HCT116 (cell line): Measurements from ENCODE around the gene LMBR1. TPM values are rescaled to one million over a fixed set of nuclear protein-coding genes. Genes with fewer than 3 reads are reported as not detected.

Source experiments
- ATAC-seq: fragments of 200-7000 bp; cut with Tn5 transposase; 2 replicates; pipeline ENCODE4 v1.9.1; 2020; ENCODE audit warnings: mild to moderate bottlenecking, moderate library complexity
- BruUV-seq: library from RNA; stranded (reverse); fragments of 400-500 nt; replicated peaks from 2 replicates; lab custom pipeline; 2021; lab: Mats Ljungman, UMichigan
- CTCF ChIA-PET: fragments of 300-600 bp; sonication (Branson Sonifier 250); formaldehyde crosslinking; loops from one replicate; lab custom pipeline; 2021; ENCODE audit warnings: antibody characterized with exemption; lab: Charles Lee
- POLR2A ChIA-PET: fragments of 300-600, 350-600 bp; sonication (Branson Sonifier 250); formaldehyde crosslinking; loops from one replicate; lab custom pipeline; 2021; ENCODE audit warnings: antibody characterized with exemption; lab: Charles Lee
- RAD21 ChIA-PET, 2 experiments: fragments of 300-600 bp; sonication (Branson Sonifier 250); formaldehyde crosslinking; loops; one replicate each; lab custom pipeline; 2023; ENCODE audit warnings: low total read pairs in 2 of 2; ENCODE audit not compliant: uncharacterized antibody in 2 of 2, unreplicated experiment in 2 of 2, low non-redundant PET in 1 of 2; lab: Charles Lee
- DNase-seq: peaks from one replicate; pipeline ENCODE4 v3.0.0-alpha.2; 2010; ENCODE audit warnings: low read depth, low spot score
- H2AFZ ChIP-seq: fragments of 200-600 bp; shearing (Covaris generic), sonication (generic); 2 replicates; pipeline ENCODE4 v1.6.1; 2017; ENCODE audit warnings: low read depth, mixed run types, mixed read lengths, antibody characterized with exemption, low read length; ENCODE audit not compliant: poor library complexity, severe bottlenecking
- H3K27ac ChIP-seq: 2 replicates; pipeline ENCODE4 v1.5.1; 2012; ENCODE audit warnings: low read depth, low read length
- H3K27me3 ChIP-seq: fragments of 200-600 bp; sonication (generic); 2 replicates; pipeline ENCODE4 v1.6.1; 2016; ENCODE audit warnings: mixed run types, low read length, mixed read lengths; ENCODE audit not compliant: insufficient read depth
- H3K36me3 ChIP-seq, 2 experiments: fragments of 200-500 bp in 1 of 2; fragments of 200-600 bp in 1 of 2; sonication (Bioruptor generic) in 1 of 2; sonication (generic) in 1 of 2; 2 replicates each; pipeline versions ENCODE4 v1.5.1 to v1.6.1; 2014 to 2016; ENCODE audit warnings: low read length in 2 of 2, inconsistent platforms in 1 of 2, mixed read lengths in 1 of 2, mixed run types in 1 of 2; ENCODE audit not compliant: insufficient read depth in 2 of 2, control insufficient read depth in 1 of 2
- H3K4me1 ChIP-seq, 2 experiments: fragments of 200-600 bp in 1 of 2; sonication (generic) in 1 of 2; 2 replicates each; pipeline versions ENCODE4 v1.5.1 to v1.6.1; 2012 to 2017; ENCODE audit warnings: low read length in 2 of 2, inconsistent platforms in 1 of 2, mild to moderate bottlenecking in 1 of 2, mixed read lengths in 1 of 2, mixed run types in 1 of 2, moderate library complexity in 1 of 2; ENCODE audit not compliant: insufficient read depth in 2 of 2, control insufficient read depth in 1 of 2
- H3K4me2 ChIP-seq: fragments of 200-600 bp; sonication (generic); 2 replicates; pipeline ENCODE4 v1.6.1; 2017; ENCODE audit warnings: mixed run types, low read length, mixed read lengths
- H3K4me3 ChIP-seq, 2 experiments: fragments of 200-600 bp in 1 of 2; sonication (generic) in 1 of 2; replicated peaks in 1 of 2; 2 replicates each; pipeline ENCODE4 v1.5.1; 2011 to 2016; ENCODE audit warnings: low read length in 2 of 2, control low read depth in 1 of 2, low read depth in 1 of 2, mild to moderate bottlenecking in 1 of 2, mixed read lengths in 1 of 2, mixed run types in 1 of 2
- H3K79me2 ChIP-seq: fragments of 200-600 bp; sonication (generic); 2 replicates; pipeline ENCODE4 v1.6.1; 2017; ENCODE audit warnings: mild to moderate bottlenecking, mixed run types, low read length, moderate library complexity, mixed read lengths; ENCODE audit not compliant: insufficient read depth
- H3K9ac ChIP-seq: fragments of 200-600 bp; sonication (generic); 2 replicates; pipeline ENCODE4 v1.6.1; 2016; ENCODE audit warnings: low read length, mixed read lengths
- H3K9me2 ChIP-seq: fragments of 200-600 bp; sonication (generic), shearing (Covaris generic); 2 replicates; pipeline ENCODE4 v1.6.1; 2017; ENCODE audit warnings: mixed run types, mild to moderate bottlenecking, moderate library complexity; ENCODE audit not compliant: insufficient read depth
- H3K9me3 ChIP-seq, 2 experiments: fragments of 200-500 bp in 1 of 2; fragments of 200-600 bp in 1 of 2; sonication (Bioruptor generic) in 1 of 2; sonication (generic) in 1 of 2; 2 replicates each; pipeline ENCODE4 v1.6.1; 2014 to 2017; ENCODE audit warnings: low read length in 2 of 2, mixed read lengths in 2 of 2, inconsistent platforms in 1 of 2, low read depth in 1 of 2, mild to moderate bottlenecking in 1 of 2, mixed run types in 1 of 2, moderate library complexity in 1 of 2; ENCODE audit not compliant: control insufficient read depth in 1 of 2, insufficient read depth in 1 of 2
- H4K20me1 ChIP-seq: fragments of 200-600 bp; sonication (generic), shearing (Covaris generic); 2 replicates; pipeline ENCODE4 v1.6.1; 2017; ENCODE audit warnings: mixed run types, mild to moderate bottlenecking, moderate library complexity; ENCODE audit not compliant: insufficient read depth
- CBX3 ChIP-seq: IDR thresholded peaks from 2 replicates; pipeline ENCODE4 v1.6.1; 2012; ENCODE audit warnings: low read depth
- CEBPB ChIP-seq: IDR thresholded peaks from 2 replicates; pipeline ENCODE4 v1.6.1; 2012; ENCODE audit warnings: low read depth
- EGR1 ChIP-seq: IDR thresholded peaks from 2 replicates; pipeline ENCODE4 v1.6.1; 2012; ENCODE audit warnings: low read depth
- ELF1 ChIP-seq: IDR thresholded peaks from 2 replicates; pipeline ENCODE4 v1.6.1; 2012; ENCODE audit warnings: low read depth, borderline replicate concordance
- EZH2phosphoT487 ChIP-seq: fragments of 200-600 bp; IDR thresholded peaks from 2 replicates; pipeline ENCODE4 v1.6.1; 2018; ENCODE audit warnings: antibody characterized with exemption, borderline replicate concordance
- FOSL1 ChIP-seq: IDR thresholded peaks from 2 replicates; pipeline ENCODE4 v1.6.1; 2012; ENCODE audit warnings: low read depth
- POLR2AphosphoS5 ChIP-seq: IDR thresholded peaks from 2 replicates; pipeline ENCODE4 v1.6.1; 2011; ENCODE audit warnings: mild to moderate bottlenecking, low read depth, low read length, moderate library complexity
- SIN3A ChIP-seq: IDR thresholded peaks from 2 replicates; pipeline ENCODE4 v1.6.1; 2012; ENCODE audit warnings: low read depth
- SRF ChIP-seq: IDR thresholded peaks from 2 replicates; pipeline ENCODE4 v1.6.1; 2012; ENCODE audit warnings: low read depth
- intact Hi-C: fragments of 100-400 bp; cut with micrococcal nuclease; formaldehyde crosslinking; loops from 2 replicates; pipeline ENCODE4 v1.10.0; 2022
- total RNA-seq: library from RNA; stranded (reverse); gene quantifications from one replicate; pipeline ENCODE4 v1.2.1, GENCODE V29; 2021; ENCODE audit not compliant: unreplicated experiment
- TF ChIP-seq, protein P1 (sequence below), 3 experiments: fragments of 200-600 bp in 1 of 3; sonication (generic) in 1 of 3; IDR thresholded peaks in 2 of 3; conservative IDR thresholded peaks in 1 of 3; 2 replicates each; pipeline ENCODE4 v1.5.1; 2012 to 2017; ENCODE audit warnings: low read depth in 2 of 3, low read length in 2 of 3, antibody characterized with exemption in 1 of 3, borderline replicate concordance in 1 of 3, control low read depth in 1 of 3, mild to moderate bottlenecking in 1 of 3, mixed read lengths in 1 of 3, mixed run types in 1 of 3, moderate library complexity in 1 of 3; ENCODE audit not compliant: insufficient read depth in 1 of 3
- TF ChIP-seq, protein P2 (sequence below): IDR thresholded peaks from 2 replicates; pipeline ENCODE4 v1.6.1; 2012

LMBR1 gene
- total RNA-seq, 1 experiment from 2014 or later = 84.0 TPM

GRCh38 chr7:156732091-156732625 lies 160.8 kb downstream of the LMBR1 start (continued):
- no peak for TF ChIP-seq FOSL1

GRCh38 chr7:156731651-156732050 lies 161.3 kb downstream of the LMBR1 start:
- H3K4me1 ChIP-seq = no peaks in the 10 kb centered on the region
- no peaks in the 10 kb centered on the region for H3K27me3 ChIP-seq
- no peaks in the 10 kb centered on the region; a peak in 1 of 4 replicates for H3K9me3 ChIP-seq
- intact Hi-C loops = no loop called here
- H3K9me2 ChIP-seq = no peaks in the 10 kb centered on the region
- no peak for ATAC-seq
- H3K4me2 ChIP-seq = no peak overlapping the region
- peaks cover 0 to 10% of the 10 kb centered on the region in 2 experiments; a peak in 1 of 4 replicates for H3K36me3 ChIP-seq
- H3K79me2 ChIP-seq = no peaks in the 10 kb centered on the region; the same call in 1 of the 2 replicates
- RAD21 ChIA-PET = no interaction called here
- CTCF ChIA-PET = no interaction called here
- no TSS peak for BruUV-seq
- TF ChIP-seq SIN3A (no peak), CBX3 (no peak), CEBPB (no peak), POLR2AphosphoS5 (no peak), EGR1 (no peak), SRF (no peak), EZH2phosphoT487 (no peak), ELF1 (no peak)
- TF ChIP-seq, protein P1, sequence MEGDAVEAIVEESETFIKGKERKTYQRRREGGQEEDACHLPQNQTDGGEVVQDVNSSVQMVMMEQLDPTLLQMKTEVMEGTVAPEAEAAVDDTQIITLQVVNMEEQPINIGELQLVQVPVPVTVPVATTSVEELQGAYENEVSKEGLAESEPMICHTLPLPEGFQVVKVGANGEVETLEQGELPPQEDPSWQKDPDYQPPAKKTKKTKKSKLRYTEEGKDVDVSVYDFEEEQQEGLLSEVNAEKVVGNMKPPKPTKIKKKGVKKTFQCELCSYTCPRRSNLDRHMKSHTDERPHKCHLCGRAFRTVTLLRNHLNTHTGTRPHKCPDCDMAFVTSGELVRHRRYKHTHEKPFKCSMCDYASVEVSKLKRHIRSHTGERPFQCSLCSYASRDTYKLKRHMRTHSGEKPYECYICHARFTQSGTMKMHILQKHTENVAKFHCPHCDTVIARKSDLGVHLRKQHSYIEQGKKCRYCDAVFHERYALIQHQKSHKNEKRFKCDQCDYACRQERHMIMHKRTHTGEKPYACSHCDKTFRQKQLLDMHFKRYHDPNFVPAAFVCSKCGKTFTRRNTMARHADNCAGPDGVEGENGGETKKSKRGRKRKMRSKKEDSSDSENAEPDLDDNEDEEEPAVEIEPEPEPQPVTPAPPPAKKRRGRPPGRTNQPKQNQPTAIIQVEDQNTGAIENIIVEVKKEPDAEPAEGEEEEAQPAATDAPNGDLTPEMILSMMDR (IDR thresholded peaks at IDR 0.05 in 2 of 3, conservative IDR thresholded peaks at IDR 0.05 in 1 of 3; ENCODE audit: borderline replicate concordance in 1 of 3, insufficient read depth in 1 of 3, low read depth in 2 of 3, low read length in 2 of 3) = no peak
- TF ChIP-seq, protein P2, sequence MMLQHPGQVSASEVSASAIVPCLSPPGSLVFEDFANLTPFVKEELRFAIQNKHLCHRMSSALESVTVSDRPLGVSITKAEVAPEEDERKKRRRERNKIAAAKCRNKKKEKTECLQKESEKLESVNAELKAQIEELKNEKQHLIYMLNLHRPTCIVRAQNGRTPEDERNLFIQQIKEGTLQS = no peak
- TF ChIP-seq, all 23 proteins: peak for 0
- no peak for DNase-seq
- Histone ChIP-seq H3K4me3 (no peak overlapping the region), H3K27ac (no peak overlapping the region), H2AFZ (no peak overlapping the region), H4K20me1 (peaks cover 5% of the 10 kb centered on the region; the same call in 1 of the 2 replicates), H3K9ac (no peak overlapping the region)
- POLR2A ChIA-PET = no interaction called here
